ENCODE measurements around the gene N4BP2L2. TPM values are rescaled to one million over a fixed set of nuclear protein-coding genes. Genes with fewer than 3 reads are reported as not detected.

Gene N4BP2L2
- total RNA-seq, 1 experiment from 2014 or later, result 92.7 TPM

DNA sequence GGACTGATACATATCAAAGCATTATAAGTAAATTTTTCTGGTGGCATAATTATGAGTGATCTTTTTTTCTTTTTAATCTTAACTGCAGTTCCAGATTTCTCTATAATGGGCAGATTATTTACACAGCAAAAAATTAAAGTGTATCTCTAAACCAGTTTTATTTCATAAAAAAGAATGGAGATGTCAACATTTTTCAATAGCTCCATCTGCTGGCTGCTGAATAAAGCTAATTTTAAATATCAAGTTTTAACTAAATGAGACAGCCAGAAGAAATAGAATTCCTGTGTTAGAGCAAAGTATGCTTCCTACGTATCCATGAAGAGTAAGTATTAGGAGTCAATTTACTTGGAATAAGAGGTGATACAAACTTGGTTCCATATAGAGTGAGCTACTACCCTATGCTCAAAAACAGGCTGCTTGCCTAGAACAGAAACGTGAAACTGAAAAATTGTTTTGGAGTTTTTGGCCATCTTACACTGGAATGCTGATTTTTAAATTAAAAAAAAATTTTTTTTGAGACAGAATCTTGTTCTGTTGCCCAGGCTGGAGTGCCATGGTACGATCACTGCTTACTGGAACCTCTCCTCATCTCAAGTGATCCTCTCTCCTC, 42.7 kb upstream of the N4BP2L2 start:
- TF ChIP-seq RAD21 (IDR thresholded peaks at IDR 0.05; ENCODE audit: low read depth) (peak; percentile 58), YY1 (IDR thresholded peaks at IDR 0.05; ENCODE audit: extremely low read depth, insufficient replicate concordance, low read depth, low read length) (no peak), JUND (IDR thresholded peaks at IDR 0.05) (no peak), EGR1 (IDR thresholded peaks at IDR 0.05; ENCODE audit: low read depth) (0 out of 2 replicates have a peak, but pooled peaks have one; percentile 15)
- TF ChIP-seq, protein P1, sequence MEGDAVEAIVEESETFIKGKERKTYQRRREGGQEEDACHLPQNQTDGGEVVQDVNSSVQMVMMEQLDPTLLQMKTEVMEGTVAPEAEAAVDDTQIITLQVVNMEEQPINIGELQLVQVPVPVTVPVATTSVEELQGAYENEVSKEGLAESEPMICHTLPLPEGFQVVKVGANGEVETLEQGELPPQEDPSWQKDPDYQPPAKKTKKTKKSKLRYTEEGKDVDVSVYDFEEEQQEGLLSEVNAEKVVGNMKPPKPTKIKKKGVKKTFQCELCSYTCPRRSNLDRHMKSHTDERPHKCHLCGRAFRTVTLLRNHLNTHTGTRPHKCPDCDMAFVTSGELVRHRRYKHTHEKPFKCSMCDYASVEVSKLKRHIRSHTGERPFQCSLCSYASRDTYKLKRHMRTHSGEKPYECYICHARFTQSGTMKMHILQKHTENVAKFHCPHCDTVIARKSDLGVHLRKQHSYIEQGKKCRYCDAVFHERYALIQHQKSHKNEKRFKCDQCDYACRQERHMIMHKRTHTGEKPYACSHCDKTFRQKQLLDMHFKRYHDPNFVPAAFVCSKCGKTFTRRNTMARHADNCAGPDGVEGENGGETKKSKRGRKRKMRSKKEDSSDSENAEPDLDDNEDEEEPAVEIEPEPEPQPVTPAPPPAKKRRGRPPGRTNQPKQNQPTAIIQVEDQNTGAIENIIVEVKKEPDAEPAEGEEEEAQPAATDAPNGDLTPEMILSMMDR (IDR thresholded peaks at IDR 0.05 in 2 of 3, conservative IDR thresholded peaks at IDR 0.05 in 1 of 3; ENCODE audit: borderline replicate concordance in 1 of 3, insufficient read depth in 1 of 3, low read depth in 2 of 3, low read length in 2 of 3), result peak; percentile 44 to 57 (median 55); a peak in 5 of 6 replicates
- Histone ChIP-seq H3K9me2 (ENCODE audit: insufficient read depth) (no peaks in the 10 kb centered on the region), H3K9ac (ENCODE audit: low read length) (no peak overlapping the region), H4K20me1 (ENCODE audit: insufficient read depth) (no peaks in the 10 kb centered on the region), H3K79me2 (ENCODE audit: insufficient read depth, low read length) (no peaks in the 10 kb centered on the region), H3K4me2 (ENCODE audit: low read length) (no peak overlapping the region), H3K36me3 (ENCODE audit: control insufficient read depth in 1 of 2, insufficient read depth in 2 of 2, low read length in 2 of 2) (no peaks in the 10 kb centered on the region; a peak in 1 of 4 replicates), H3K27ac (ENCODE audit: low read depth, low read length) (no peak overlapping the region), H3K9me3 (ENCODE audit: control insufficient read depth in 1 of 2, insufficient read depth in 1 of 2, low read depth in 1 of 2, low read length in 2 of 2) (peaks cover 0 to 6% of the 10 kb centered on the region in 2 experiments; a peak in 1 of 4 replicates), H3K4me3 (replicated peaks in 1 of 2; ENCODE audit: low read depth in 1 of 2, low read length in 2 of 2) (no peak overlapping the region), H3K27me3 (ENCODE audit: insufficient read depth, low read length) (no peaks in the 10 kb centered on the region), H3K4me1 (ENCODE audit: control insufficient read depth in 1 of 2, insufficient read depth in 2 of 2, low read length in 2 of 2) (peaks cover 4 to 8% of the 10 kb centered on the region in 2 experiments), H2AFZ (ENCODE audit: low read depth, low read length, poor library complexity, severe bottlenecking) (no peak overlapping the region)
- intact Hi-C loops (cut with micrococcal nuclease), result loop anchor here (1.0 to 5.0 kb wide), 5 partner anchors 114 to 754 kb away; no protein-coding TSS in a partner anchor
- ChIA-PET CTCF (interaction anchor here (0.6 to 3.5 kb wide), 23 partner anchors 9 to 962 kb away, joined by 3 to 81 read pairs (median 4); no protein-coding TSS in a partner anchor), RAD21 (ENCODE audit: low non-redundant PET in 1 of 2, low total read pairs in 2 of 2, uncharacterized antibody in 2 of 2, unreplicated experiment in 2 of 2) (interaction anchor here in 1 of 2 experiments (1.3 to 1.6 kb wide), 2 partner anchors 335 to 671 kb away, joined by 4 to 6 read pairs; no protein-coding TSS in a partner anchor), POLR2A (interaction anchor here (1.5 kb wide), 1 partner anchor 671 kb away, joined by 3 read pairs; no protein-coding TSS in a partner anchor)
- DNase-seq (ENCODE audit: low read depth, low spot score), result peak; percentile 10
- no peak for ATAC-seq
- no TSS peak for BruUV-seq (replicated peaks)

DNA sequence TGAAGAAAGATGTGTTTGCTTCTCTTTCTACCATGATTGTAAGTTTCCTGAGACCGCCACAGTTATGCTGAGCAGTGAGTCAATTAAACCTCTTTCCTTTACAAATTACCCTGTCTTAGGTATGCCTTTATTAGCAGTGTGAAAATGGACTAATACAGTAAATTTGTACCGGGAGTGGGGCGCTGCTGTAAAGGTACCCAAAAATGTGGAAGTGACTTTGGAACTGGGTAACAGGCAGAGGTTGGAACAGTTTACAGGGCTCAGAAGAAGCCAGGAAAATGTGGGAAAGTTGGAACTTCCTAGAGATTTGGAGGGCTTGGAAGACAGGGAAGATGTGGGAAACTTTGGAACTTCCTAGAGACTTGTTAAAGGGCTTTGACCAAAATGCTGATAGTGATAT, 38.4 kb upstream of the N4BP2L2 start:
- Histone ChIP-seq H3K9me2 (ENCODE audit: insufficient read depth) (no peaks in the 10 kb centered on the region), H3K36me3 (ENCODE audit: control insufficient read depth in 1 of 2, insufficient read depth in 2 of 2, low read length in 2 of 2) (no peaks in the 10 kb centered on the region; a peak in 1 of 4 replicates), H3K4me3 (replicated peaks in 1 of 2; ENCODE audit: low read depth in 1 of 2, low read length in 2 of 2) (no peak overlapping the region), H3K79me2 (ENCODE audit: insufficient read depth, low read length) (no peaks in the 10 kb centered on the region), H3K27me3 (ENCODE audit: insufficient read depth, low read length) (no peaks in the 10 kb centered on the region), H3K4me1 (ENCODE audit: control insufficient read depth in 1 of 2, insufficient read depth in 2 of 2, low read length in 2 of 2) (no peaks in the 10 kb centered on the region), H3K4me2 (ENCODE audit: low read length) (no peak overlapping the region), H3K9ac (ENCODE audit: low read length) (no peak overlapping the region), H4K20me1 (ENCODE audit: insufficient read depth) (no peaks in the 10 kb centered on the region), H2AFZ (ENCODE audit: low read depth, low read length, poor library complexity, severe bottlenecking) (no peak overlapping the region), H3K27ac (ENCODE audit: low read depth, low read length) (no peak overlapping the region), H3K9me3 (ENCODE audit: control insufficient read depth in 1 of 2, insufficient read depth in 1 of 2, low read depth in 1 of 2, low read length in 2 of 2) (peaks cover 0 to 6% of the 10 kb centered on the region in 2 experiments; a peak in 1 of 4 replicates)
- CTCF ChIA-PET, result no interaction called here
- ATAC-seq, result no peak
- no TSS peak for BruUV-seq (replicated peaks)
- intact Hi-C loops (cut with micrococcal nuclease), result no loop called here
- POLR2A ChIA-PET, result no interaction called here
- RAD21 ChIA-PET (ENCODE audit: low non-redundant PET in 1 of 2, low total read pairs in 2 of 2, uncharacterized antibody in 2 of 2, unreplicated experiment in 2 of 2), result no interaction called here
- DNase-seq (ENCODE audit: low read depth, low spot score), result no peak
- TF ChIP-seq RAD21 (IDR thresholded peaks at IDR 0.05; ENCODE audit: low read depth) (no peak), SP1 (IDR thresholded peaks at IDR 0.05; ENCODE audit: low read depth) (no peak), POLR2AphosphoS5 (IDR thresholded peaks at IDR 0.05; ENCODE audit: low read depth, low read length) (no peak), CEBPB (IDR thresholded peaks at IDR 0.05; ENCODE audit: low read depth) (no peak), YY1 (IDR thresholded peaks at IDR 0.05; ENCODE audit: extremely low read depth, insufficient replicate concordance, low read depth, low read length) (no peak), ELF1 (IDR thresholded peaks at IDR 0.05; ENCODE audit: borderline replicate concordance, low read depth) (no peak)
- TF ChIP-seq, protein P2, sequence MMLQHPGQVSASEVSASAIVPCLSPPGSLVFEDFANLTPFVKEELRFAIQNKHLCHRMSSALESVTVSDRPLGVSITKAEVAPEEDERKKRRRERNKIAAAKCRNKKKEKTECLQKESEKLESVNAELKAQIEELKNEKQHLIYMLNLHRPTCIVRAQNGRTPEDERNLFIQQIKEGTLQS (IDR thresholded peaks at IDR 0.05), result no peak
- TF ChIP-seq, protein P3, sequence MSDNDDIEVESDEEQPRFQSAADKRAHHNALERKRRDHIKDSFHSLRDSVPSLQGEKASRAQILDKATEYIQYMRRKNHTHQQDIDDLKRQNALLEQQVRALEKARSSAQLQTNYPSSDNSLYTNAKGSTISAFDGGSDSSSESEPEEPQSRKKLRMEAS (IDR thresholded peaks at IDR 0.05), result no peak
- TF ChIP-seq, protein P1 (IDR thresholded peaks at IDR 0.05 in 2 of 3, conservative IDR thresholded peaks at IDR 0.05 in 1 of 3; ENCODE audit: borderline replicate concordance in 1 of 3, insufficient read depth in 1 of 3, low read depth in 2 of 3, low read length in 2 of 3), result no peak

Measured in HCT116 (cell line).